Stimulated activated CD8-positive, alpha-beta memory T cell treated with anti-CD3 and anti-CD28 coated beads, Interleukin-15, amount 100 ng/mL, for 4 hours (primary cell): Measurements from ENCODE around the gene ZNF211.

Experiments
- DNase-seq, 2 donors: peaks; one replicate each; pipeline ENCODE4 v3.0.0-alpha.2; 2020; ENCODE audit warnings: low read depth in 2 of 2

ZNF211 gene

DNA sequence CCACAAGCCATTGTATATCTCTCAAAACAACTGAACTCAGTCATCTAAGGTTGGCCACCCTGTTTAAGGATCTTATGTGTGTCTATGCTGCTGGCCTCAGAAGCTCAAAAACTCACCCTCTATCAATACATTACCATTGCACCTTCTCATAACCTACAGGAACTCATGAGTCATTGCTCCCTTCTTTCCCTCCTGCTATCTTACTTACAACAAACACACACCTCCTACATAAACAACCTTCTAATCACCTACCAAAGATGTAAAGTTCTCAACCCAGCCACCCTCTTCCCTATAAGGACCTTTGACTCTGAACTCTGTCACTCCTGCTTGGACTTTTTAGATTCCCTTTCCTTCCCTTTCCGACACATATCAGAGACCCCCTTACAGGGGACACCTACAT, 22.5 kb downstream of the ZNF211 start:
- DNase-seq = no peak

DNA sequence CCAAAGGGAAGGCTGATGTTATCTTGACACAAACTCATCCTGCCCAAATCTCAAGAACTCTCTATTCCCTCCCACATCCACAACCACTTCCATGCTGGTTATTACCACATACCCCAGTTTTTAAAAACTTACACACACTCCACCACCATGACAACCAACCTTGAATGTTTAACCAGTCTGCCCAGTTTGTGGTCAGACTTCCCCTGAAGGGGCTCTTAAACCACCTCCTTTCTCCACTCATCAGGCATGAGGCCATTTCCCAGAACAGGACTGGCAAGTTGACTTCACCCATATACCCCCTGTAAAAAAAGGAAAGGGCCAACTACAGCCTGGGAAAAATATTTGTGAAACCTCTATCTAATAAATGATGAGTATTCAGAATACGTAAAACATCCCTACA, 23.4 kb downstream of the ZNF211 start:
- no peak for DNase-seq

DNA sequence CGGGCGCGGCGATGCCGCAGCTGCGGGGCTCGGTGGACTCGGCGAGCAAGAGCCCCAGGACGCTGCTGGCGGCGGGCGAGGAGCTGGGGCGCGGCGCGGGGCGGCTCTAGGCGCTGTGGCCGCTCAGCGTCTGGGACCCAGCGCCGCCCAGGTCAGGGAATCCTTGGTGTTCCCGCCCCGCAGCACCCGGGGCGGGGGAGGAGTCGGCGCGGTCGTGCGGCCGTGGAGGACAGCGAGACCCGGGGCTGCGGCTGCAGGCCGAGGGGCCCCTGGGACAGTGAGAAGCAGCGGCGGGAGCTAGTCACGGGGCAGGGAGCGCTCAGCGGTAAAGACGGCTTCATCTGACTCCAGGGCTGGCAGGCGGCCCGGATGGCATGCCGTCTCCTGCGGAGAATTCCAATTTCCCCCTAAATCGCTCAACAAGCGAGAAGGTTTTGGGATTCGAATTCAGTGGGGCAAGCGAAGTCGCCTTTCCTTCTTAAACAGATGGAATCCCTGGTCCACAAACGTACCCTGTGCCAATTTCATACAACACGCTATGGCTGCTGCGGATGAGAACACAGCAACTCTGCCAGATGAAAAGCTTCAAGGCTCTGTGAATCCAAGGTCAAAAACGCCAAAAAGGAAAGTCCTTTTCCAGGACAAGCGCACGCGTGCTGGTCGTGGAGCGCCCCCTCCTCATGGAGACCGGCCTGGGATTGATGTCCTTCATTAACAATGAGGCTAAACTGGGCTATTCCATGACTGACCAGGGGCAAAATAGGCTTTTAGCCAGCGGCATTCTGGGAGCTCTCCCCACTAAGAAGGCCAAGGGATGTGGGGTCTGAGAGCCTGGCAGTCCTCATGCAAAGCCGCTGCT, 31.5 kb downstream of the ZNF211 start:
- DNase-seq = no peak

DNA sequence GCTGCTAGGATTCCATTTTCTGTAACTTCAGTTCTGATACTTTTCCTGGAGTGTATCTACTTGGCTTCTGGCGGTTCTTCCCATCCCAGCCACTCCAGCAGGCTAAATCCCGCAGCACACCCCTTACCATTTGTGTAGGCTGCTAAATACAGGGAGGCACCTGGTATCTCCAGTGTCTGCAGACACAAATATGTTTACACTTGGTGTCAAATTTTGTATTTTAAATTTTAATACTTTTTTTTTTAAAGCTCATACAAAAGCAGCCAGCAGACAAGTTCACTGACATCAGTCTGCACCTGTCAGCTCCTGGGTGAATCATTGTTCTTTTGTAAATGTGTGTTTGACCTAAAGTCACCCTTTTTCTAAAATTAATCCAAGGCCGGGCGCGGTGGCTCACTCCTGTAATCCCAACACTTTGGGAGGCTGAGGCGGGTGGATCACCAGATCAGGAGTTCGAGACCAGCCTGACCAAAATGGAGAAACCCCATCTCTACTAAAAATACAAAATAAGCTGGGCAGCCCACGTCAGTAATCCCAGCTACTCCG, 32.4 kb downstream of the ZNF211 start:
- DNase-seq = no peak

DNA sequence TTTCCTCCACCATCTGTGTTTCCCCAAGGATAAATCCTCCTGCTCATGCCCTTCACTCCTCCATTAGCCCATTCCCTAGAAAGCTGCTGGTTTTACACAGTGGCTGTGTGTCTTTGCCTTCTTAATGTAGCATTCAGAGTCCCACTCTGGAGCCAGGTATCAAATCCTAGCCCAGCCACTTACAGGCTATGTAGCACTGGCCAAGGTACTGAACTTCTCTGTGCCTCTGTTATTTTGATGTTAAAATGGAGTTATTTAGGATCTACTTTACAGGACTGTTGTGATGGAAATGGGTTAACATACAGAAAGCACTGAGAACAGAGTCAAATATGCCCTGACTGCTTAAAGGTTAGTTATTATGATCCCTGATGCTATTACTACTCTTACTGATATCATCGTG, 34.3 kb downstream of the ZNF211 start:
- DNase-seq = no peak

DNA sequence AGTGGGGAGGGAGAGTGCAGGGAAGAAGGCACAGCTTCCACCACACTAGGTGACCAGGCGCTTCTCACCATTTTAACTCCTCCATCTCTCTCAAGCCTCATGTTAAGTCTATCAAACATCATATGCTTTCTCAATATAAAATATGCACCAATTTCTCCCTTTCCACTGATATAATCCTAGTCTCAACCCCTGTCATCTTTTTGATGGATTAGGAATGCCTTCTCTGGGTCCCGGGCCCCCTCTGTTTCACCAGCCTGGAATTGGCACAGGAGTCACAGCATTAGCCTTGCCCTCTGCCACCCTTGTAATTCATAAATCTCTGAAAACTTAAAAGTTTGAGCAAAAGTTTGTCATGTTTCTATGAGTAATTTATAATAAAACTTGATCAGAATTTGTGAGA, 35.7 kb downstream of the ZNF211 start, which contains the start of gene ZSCAN4:
Gene ZSCAN4, plus strand, starts transcription at position 301 of the 400 bp plus-strand sequence. CDS start 7,211 bp downstream, outside the sequence.
- no peak for DNase-seq

DNA sequence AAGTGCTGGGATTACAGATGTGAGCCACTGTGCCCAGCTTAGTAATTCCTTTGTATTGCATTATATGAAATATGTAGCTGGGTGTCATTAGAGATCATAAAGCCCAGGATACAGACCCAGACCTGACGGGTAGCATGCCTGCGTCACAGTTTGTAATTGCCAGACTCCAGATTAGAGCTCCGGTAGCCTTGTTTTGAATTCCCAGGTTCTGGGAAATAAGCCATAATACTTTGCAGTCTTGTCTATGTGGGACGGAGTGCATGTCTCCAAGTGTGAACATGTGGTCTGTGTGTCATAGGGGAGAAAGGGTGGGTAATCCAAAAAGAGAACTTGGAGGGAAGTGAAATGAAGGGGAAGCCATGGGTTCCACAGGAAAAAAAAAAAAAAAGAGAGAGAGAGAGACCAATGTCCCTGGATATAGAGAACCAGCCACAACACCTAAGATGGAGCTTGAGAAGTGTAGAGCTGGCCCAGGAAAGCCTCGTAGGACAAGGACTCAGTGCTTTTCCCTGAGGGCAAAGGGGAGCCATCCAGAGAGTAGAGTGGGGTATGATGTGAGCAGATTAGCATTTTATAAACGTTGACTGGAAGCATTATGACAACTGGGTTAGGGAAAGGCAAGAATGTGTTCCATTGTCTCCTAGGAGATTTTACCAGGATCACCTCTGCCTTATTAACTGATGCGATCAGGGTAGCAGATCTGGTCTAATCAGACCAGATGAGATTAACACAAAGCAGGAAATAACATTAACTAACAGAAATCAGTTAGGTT, 38.3 kb downstream of the ZNF211 start:
- no peak for DNase-seq

DNA sequence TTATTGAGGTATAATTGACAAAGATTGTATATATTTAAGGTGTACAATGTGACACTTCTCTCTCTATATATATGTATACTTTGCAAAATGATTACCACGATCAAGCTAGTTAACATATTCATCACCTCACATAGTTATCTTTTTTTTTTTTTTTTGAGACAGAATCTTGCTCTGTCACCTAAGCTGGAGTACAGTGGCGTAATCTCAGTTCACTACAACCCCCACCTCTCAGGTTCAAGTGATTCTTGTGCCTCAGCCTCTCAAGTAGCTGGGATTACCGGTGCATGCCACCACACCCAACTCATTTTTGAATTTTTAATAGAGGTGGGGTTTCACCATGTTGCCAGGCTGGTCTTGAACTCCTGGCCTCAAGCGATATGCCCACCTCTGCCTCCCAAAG, 39.5 kb downstream of the ZNF211 start:
- no peak for DNase-seq

DNA sequence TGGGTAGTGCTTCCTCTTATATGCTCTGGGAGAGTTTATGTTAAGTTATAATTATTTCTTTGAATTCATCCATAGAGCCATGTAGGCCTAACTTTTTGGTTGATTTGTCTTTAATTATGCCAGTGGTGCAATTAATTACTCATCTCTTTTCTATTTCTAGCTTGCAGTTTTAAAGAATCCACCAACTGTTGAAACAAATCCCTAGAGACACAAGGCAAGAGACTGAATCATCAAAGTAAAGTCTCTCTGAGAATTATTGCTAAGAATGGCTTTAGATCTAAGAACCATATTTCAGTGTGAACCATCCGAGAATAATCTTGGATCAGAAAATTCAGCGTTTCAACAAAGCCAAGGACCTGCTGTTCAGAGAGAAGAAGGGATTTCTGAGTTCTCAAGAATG, 42.9 kb downstream of the ZNF211 start:
- no peak for DNase-seq

DNA sequence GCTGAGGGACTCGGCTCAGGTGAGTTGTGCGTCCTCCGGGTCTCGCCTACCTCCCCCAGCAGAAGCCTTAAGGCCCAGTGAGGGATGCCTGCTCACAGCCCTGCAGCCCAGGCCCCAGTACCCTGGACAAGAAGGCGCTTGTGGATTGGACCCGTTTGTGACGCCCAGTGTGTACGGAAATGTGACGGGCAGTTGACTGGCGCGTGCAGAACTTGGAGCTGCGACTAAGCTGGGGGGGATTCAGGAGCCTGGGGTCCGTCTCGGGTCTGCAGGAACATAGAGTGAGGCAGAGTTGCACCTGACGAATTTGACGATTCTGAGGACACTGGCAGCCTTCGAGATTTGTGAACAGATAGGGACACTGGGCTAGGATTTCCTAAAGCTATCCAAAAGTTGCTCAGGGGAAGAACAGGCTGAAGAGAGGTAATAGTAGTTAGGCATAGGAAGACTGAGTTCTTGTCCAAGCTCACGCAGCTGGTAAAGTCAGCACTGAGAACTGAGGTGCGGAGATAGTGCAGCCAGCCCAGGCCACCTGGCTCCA, 49.3 kb downstream of the ZNF211 start:
- DNase-seq = no peak

DNA sequence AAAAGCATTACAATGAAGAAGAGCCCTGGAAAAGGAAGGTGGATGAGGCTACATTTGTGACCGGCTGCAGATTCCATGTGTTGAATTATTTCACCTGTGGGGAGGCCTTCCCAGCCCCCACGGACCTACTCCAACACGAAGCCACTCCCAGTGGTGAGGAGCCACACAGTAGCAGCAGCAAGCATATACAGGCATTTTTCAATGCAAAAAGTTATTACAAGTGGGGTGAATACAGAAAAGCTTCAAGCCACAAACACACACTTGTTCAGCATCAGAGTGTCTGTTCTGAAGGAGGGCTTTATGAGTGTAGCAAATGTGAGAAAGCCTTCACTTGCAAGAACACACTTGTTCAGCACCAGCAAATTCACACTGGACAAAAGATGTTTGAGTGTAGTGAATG, 53.8 kb downstream of the ZNF211 start:
- DNase-seq = no peak

DNA sequence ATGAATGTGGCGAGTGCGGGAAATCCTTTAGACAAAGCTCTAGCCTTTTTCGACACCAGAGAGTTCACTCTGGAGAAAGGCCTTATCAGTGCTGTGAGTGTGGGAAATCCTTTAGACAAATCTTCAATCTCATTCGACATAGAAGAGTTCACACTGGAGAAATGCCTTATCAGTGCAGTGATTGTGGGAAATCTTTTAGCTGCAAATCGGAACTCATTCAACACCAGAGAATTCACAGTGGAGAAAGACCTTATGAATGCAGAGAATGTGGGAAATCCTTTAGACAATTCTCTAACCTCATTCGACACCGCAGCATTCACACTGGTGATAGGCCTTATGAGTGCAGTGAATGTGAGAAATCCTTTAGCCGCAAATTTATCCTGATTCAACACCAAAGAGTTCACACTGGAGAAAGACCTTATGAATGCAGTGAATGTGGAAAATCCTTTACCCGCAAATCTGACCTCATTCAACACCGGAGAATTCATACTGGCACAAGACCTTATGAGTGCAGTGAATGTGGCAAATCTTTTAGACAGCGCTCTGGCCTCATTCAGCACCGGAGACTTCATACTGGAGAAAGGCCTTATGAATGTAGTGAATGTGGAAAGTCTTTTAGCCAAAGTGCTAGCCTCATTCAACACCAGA, 54.5 kb downstream of the ZNF211 start:
- no peak for DNase-seq

DNA sequence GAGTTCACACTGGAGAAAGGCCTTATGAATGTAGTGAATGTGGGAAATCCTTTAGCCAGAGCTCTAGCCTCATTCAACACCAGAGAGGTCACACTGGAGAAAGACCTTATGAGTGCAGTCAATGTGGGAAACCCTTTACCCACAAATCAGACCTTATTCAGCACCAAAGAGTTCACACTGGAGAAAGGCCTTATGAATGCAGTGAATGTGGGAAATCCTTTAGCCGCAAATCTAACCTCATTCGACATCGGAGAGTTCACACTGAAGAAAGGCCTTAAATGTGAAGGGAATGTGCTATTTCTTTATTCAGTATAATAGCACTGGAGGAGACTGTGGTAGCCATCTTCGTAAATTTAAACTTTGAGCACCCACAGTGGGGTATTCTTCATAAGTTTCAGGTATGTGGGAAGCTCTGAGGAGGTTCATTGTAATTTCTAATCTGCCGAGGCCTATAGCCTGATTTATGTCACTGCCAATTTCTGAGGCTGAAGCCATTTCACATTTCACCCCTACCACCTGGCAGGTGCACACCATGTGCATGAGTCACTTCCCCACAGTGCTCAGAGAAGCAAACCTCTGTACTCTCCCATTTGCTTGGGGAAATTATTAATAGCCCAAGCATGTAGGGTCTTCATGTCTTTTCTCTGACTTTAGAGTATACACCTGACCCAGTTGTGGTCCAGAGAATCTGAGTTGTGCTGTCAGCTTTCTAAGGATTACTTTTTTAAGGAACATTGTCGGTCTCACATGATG, 55.2 kb downstream of the ZNF211 start:
- no peak for DNase-seq

DNA sequence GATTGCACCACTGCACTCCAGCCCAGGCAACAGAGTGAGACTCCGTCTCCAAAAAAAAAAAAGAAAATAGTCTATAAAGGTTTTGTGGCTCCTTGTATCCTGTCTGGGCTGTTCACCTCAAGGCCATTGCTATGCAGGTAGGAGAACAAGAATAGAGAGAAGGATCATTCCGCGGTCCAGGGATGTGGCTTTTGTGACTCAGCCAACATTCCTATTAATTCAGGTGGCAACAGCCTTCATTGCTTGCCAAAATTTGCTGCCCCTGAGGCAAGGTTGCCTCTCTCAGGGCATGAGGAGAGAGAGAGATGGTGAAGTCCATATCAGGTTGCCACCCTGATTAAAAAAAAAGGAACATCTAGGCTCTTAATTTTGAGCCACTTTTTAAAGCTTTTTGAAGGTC, 56.8 kb downstream of the ZNF211 start:
- no peak for DNase-seq
